Fibroblast of the conjunctiva (primary cell): ENCODE results near the gene ANGPTL7.
"Not testable (repeated sequence)": the region's sequence is repeated elsewhere in the genome, so short reads cannot be mapped to it uniquely, and the experiment has no call there.

Experiments used
- DNase-seq: peaks from one replicate; pipeline ENCODE4 v3.0.0-alpha.2; 2010; ENCODE audit warnings: low read depth

ANGPTL7 gene

GRCh38 chr1:11169202-11169601, 20.0 kb upstream of the ANGPTL7 start:
- no peak for DNase-seq

DNA sequence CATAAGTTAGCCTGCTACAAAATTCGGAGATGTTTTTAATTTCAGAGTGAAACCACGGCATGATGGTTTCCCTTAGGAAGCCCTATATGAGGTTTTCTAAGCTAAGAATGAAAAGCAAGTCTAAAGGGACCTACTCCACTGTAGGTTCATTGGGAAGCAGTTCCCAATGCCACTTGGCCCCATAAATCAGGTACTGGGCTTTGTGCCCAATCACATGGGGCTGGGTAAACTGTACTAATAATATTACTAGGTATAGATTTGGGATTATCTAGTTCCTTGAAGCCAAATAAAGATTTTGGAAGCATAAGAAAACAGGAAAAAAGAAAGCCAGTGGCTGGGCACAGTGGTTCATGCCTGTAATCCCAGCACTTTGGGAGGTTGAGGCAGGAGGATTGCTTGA, 19.1 kb upstream of the ANGPTL7 start:
- no peak for DNase-seq

DNA sequence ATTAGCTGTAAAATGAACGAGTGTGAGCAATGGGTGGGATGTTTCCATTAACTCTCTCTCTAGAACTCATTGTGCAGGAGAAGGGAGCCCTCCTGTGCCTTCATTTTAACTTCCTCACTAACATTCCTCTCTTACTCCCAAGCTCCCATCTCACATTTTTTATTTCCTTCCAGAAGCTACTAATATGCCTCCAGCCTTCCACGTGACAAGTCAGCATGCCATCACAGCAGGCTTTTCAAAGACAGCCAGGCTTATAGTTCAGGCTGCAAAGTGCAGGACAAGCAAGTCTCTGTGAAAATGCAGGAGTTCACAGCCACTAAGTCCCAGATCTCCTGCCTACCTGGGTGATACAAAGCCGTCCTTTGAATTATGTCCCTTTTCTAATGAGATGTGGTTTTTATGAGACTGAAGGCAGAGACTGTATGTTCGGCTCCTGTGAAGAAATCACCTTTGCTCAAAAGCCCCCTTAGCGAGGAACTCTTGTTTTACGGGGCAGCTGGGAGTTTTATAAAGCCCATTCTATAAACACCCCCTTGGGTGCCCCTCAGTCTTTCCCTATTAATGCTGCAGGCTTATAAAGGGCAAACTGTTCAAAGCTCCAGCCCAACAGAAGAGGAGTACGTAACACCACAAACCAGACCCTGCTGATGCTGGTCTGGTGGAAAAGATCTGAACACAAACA, 14.8 kb upstream of the ANGPTL7 start:
- DNase-seq, result no peak

- no peak for DNase-seq
These were observed 13.7 kb upstream of the ANGPTL7 start for GRCh38 chr1:11175461-11175860.

- DNase-seq, result no peak
These were observed 13.0 kb upstream of the ANGPTL7 start for GRCh38 chr1:11176081-11176706.

DNA sequence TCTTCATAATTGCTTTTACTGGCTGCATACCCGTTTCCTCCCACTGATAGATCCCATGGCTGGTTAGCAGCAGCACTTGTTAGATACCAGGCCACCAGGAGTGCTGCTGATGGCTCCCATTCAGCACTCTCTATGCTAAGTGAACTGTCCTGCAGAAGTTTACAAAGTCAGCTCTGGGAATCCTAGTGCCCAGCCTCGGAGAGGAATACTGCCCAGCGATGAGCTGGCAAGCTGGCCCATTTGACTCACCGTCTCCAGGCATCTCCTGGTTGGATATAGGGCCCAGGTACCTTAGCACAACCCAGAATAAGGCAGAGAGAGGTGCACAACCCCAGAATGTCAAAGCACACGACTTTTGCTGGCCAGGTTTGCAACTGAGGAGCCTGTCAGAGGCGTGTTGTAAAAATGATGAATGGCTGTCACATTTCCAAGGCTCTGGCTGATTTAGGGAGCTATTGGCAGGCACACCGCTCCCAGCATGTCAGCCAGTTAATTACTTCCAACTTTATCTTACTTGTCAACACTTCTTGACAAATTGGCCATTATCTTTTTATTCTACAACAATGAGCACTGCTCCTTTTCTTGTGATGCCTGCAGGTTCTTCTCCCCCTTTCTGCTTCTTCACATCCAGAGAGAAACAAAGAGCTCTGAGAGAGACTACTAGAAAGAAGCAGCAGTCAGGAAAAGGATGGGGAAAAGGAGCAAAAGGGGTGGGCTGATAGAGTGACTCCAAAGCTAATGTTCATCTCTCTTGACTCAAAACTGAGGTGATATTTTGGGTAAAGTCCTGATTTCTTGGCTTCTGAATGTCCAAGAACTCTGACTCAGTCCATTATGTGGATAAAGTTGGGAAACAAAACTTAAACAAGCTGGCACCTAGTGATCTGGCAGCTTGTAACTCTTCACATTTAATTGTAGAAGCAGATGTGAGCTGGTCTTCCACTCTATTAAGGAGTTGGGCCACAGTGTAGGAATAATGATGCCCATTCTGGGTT, 10.8 kb upstream of the ANGPTL7 start:
- no peak for DNase-seq

- DNase-seq, result no peak
These were observed 10.0 kb upstream of the ANGPTL7 start for GRCh38 chr1:11179125-11179524.

- not testable (repeated sequence) for DNase-seq
These were observed 9.4 kb upstream of the ANGPTL7 start for GRCh38 chr1:11179749-11180148.

- peak; percentile 59 for DNase-seq
These were observed 8.8 kb upstream of the ANGPTL7 start for GRCh38 chr1:11180342-11180744.

DNA sequence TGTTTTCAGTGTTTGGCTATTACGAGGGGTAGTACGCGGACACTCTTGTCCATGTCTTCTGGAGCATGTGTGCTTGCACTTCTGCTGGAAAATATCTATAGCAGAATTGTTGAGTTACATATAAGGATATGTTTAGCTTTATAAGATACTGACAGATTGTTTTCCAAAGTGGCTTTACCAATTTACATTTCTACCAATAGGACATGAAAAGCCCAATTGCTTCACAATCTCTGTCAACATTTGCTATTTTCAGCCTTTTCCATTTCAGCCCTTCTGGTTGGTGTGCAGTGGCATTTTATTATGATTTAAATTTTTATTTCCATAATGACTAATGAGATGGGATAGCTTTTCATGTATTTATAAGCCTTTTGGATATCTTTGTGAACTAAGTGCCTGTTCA, 6.3 kb upstream of the ANGPTL7 start:
- no peak for DNase-seq

DNA sequence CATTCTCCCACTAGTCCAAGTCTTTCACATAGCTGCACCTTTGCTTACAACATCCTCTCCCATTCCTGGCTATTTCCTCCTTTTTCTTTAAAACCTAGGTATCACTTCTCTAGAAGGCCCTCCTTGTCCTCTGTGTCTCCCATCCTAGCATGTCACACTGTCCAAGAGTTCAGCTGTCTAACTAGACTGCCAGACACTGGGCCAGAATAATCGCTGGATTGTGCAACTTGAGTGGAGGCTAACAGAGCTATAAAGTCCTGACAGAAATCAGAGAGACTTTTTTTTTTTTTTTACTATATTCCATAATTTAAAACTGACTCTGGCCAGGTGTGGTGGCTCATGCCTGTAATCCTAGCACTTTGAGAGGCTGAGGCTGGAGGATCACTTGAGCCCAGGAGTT, 4.2 kb upstream of the ANGPTL7 start:
- DNase-seq, result no peak

DNA sequence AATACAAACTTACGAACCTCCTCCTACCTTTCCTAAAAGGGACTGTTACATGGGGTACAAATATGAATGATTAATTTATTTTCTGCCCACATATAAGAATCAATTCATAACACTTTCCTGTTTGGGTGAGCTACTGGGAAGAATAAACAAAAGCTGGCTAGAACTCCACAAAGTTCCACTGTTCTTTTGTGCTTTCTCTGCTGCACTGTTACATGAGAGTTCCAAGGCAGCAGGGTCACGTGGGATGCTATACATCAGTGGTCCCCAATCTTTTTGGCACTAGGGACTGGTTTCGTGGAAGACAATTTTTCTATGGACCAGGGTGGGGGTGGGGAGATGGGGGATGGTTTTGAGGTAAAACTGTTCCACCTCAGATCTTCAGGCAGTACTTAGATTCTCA, 2.2 kb upstream of the ANGPTL7 start:
- no peak for DNase-seq

DNA sequence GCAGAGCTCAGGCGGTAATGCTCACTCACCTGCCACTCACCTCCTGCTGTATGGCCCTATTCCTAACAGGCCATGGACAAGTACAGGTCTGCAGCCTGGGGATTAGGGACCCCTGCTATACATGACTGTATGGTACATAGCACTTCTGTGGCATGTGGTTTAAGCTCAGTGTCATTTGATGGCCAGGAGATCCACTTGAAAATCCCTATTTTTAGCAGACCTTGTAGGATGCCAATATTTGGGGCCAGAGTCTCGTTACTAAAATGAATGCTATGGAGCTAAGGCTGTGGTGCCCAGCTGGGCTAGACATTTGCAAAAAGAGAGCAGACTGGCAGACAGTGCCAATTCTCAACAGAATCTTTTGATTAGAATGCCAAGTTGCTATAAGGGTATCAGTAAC, 1.7 kb upstream of the ANGPTL7 start:
- DNase-seq, result no peak

GRCh38 chr1:11187931-11188330, 1.2 kb upstream of the ANGPTL7 start:
- no peak for DNase-seq

DNA sequence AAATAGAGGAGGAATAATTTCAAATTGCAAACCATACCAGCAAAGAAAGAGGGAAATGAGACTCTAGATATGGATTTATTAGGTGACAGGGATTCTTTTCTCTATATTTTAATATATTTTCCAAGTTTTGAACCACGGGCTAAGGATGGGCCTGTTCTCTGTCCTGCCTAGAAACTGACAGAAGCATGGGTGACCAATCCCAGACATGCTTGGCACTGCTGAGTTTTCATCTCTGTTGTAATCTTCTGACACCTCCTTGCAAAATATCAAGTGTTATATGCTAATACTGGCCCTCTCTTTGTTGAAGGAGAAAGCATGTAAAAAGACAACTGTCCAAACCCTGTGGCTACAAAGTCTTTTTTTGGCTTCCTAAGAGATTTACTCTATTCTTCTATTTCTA, 774 bp upstream of the ANGPTL7 start:
- DNase-seq, result no peak

DNA sequence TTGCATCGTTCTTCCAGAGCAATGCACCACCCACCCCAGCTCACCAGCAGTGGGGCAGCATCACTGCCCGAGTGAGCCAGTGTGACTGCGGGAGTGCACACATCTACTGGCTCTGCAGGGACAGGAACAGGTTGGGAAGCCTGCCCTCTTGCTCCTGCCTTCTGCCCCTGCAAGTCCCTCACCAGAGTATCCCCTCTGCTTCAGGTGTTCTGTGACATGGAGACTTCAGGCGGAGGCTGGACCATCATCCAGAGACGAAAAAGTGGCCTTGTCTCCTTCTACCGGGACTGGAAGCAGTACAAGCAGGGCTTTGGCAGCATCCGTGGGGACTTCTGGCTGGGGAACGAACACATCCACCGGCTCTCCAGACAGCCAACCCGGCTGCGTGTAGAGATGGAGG, 4.2 kb downstream of the ANGPTL7 start:
- DNase-seq, result no peak

DNA sequence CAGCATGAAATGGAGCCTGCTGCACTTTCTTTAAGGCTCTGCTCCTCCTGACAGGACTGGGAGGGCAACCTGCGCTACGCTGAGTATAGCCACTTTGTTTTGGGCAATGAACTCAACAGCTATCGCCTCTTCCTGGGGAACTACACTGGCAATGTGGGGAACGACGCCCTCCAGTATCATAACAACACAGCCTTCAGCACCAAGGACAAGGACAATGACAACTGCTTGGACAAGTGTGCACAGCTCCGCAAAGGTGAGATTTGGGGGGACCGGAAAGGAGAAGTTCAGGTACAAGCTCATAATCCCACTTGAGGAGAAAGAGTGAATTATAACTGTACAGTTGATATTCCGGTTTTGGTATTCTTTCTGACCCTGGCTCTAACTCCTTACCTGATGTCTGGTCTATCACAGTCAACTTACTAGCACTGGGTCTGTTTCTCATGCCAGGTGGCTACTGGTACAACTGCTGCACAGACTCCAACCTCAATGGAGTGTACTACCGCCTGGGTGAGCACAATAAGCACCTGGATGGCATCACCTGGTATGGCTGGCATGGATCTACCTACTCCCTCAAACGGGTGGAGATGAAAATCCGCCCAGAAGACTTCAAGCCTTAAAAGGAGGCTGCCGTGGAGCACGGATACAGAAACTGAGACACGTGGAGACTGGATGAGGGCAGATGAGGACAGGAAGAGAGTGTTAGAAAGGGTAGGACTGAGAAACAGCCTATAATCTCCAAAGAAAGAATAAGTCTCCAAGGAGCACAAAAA, 5.4 kb downstream of the ANGPTL7 start:
- DNase-seq, result no peak

DNA sequence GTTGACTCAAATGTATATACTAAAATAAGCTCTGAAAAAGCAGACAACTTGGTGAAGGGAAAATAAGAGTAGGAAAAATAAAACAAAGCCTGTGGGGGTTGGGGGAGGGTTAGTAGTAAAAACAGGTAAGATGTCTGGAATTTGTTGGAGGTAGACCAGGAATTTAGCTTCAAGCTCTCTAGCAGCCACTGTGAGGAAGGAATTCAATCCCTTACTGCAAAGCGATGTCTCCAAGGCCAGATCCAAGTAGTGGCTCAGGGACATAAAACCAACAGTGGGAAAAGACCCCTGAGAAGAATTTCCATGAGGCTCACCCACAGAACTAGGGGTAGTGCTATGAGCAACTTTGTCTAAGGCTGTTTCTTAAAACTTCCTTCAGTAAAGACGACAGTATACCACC, 7.8 kb downstream of the ANGPTL7 start:
- DNase-seq, result no peak

DNA sequence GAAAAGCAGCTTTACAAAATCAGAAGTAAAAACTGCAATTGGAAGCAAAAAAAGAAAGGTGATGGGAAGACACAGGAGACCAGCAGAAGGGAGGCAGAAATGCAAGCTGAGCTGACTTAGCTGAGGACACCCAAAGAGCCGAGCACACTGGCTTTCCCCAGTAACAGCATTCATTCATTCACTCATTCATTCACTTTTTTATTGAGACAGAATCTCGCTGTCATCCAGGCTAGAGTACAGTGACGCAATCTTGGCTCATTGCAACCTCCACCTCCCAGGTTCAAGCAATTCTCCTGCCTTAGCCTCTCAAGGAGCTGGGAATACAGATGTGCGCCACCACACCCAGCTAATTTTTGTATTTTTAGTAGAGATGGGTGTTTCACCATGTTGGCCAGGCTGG, 8.2 kb downstream of the ANGPTL7 start:
- DNase-seq, result no peak

DNA sequence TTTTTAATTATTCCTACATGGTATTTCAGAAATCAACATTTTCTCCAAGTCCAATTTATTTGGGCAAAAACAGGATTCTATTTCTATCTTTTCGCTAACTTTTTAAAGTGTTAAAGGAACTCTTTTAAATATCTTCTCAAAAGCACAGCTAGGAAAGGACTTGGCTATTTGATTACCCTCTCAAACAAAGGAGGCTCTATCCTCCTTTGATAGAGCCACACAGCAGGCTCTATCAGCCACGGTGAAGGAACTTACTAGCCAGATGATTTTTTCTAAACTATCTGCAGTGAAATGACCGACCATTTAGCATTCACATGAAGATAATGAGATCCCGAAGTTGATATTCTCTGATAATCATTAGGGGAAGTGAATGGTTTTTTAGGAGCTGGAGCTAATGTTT, 9.1 kb downstream of the ANGPTL7 start:
- DNase-seq, result no peak

- DNase-seq, result no peak
These were observed 9.9 kb downstream of the ANGPTL7 start for GRCh38 chr1:11198851-11199594.
